GM21423 (cell line): ENCODE data around the gene SCUBE3.

Experiments
- ATAC-seq: cut with Tn5 transposase; IDR thresholded peaks from one replicate; pipeline ENCODE4 v1.9.1; 2021; ENCODE audit warnings: mild to moderate bottlenecking, moderate library complexity; ENCODE audit not compliant: unreplicated experiment

The SCUBE3 gene

DNA sequence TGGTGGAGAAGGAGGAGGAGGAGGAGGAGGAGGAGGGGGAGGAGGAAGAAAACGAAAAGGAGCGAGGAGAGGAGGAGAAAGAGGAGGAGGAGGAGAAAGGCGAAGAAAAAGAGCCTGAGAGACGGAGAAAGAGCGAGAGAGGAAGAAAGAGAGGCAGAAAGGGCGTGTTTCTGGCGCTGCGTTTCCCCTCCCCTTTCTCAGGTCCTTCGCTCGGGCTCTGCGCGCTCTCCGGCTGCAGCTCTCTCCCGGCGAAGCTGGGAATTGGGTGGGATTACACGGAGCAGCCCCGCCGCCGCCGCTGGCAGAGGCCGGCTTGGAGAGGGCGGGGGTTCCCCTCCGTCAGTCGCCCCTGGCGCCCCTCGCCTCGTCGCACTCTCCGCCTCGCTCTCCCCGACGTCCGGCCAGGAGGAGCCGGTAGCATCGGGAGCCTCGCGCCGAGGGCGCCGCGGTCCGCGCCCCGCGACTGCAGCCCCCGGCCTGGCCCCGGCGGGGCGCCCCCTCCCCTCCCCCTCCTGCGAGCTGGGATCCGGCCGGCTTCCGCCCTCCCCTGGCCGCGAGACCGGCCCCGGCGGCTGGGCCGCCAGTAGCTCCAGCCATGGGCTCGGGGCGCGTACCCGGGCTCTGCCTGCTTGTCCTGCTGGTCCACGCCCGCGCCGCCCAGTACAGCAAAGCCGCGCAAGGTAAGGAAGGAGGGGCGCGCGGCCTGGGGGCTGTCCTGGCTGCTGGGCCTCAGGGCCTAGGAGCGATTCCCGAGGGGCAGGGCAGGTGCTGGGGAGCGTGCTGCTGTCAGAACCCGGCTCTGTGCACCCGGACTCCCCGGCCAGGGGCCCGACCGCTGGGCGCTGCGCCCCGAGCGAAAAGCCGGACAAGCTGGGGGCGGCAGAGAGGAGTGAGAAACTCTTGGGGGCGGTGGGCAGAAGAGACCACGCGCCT, at the start of gene SCUBE3:
SCUBE3 (plus strand) TSS at position 133 of the 933 bp plus-strand sequence; CDS start at position 596, 463 bp downstream.
- ATAC-seq = no peak

DNA sequence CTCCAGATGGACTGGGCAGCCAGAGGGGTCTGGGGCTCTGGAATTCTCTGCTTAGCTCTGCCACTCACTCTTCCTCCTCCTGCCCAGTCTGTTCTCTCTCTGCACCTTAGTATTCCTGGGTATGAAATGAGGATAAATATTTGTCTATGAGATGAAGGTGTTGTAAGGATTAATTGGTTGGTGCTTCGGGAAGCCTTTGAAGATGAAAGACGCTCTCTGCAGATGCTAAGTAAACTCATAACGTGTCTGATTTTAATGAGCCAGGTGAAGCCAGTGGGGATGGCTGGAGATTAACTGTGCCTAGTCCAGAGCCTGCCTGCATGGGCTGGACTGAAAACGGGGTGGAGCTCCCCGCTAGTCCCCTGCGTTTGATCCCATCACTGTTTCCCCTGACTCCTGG, 49.5 kb upstream of the SCUBE3 start:
- ATAC-seq = no peak

DNA sequence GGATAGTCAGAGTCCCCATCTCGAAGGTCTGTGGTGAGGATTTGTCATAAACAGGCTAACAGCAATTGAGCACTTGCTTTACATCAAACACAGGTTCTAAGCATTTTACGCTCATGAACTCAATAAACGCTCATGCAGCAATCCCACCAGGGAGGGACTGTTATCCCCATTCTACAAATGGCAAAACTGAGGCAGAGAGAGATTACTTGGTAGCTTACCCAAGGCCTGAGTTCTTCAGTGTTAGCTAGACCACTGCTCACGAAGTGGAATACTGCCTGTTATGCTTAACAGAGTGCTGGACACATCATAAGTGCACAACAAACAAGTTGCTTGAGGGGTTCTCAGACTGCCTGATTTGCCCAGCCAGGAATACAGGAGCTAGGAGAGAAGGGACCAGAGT, 48.9 kb upstream of the SCUBE3 start:
- no peak for ATAC-seq

DNA sequence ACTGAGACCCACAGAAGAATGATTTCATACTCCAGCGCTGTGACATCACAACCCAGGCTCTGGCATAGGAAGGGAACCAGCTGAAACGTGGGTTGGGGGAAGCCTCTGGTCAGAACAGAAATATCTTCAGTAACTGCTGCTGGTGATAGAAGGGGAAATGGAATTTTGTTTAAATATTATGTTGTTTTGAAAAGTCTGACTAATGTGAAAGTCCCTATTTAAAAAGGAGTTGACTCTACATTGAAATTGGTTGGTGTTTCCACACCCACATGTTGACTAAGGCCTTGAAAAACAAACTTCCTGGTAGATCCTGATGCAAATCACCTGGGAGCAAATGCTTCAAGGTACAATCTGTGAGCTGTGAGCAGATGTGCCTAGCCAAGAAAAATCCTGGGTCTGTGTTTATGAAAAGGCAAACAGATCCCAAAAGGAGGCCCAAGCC, 48.1 kb upstream of the SCUBE3 start:
- no peak for ATAC-seq

DNA sequence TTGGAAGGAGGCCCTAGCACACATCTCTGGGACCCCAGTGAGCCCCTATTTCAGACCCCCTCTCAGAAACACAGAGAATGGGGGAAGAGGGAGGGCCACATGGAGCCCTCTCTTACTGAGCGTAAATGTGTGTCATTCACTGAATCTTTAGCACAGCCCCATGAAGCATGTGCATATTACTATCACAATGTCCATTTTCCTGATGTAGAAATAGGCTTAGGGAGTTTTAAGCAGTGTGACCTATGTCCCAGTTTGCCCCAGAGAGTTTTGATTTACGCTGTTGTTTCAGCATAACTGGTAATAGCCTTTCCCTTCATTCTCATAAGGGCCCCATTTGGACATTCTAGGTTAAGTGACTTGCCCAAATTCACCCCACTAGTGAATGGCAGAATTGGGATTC, 47.6 kb upstream of the SCUBE3 start:
- ATAC-seq = no peak

DNA sequence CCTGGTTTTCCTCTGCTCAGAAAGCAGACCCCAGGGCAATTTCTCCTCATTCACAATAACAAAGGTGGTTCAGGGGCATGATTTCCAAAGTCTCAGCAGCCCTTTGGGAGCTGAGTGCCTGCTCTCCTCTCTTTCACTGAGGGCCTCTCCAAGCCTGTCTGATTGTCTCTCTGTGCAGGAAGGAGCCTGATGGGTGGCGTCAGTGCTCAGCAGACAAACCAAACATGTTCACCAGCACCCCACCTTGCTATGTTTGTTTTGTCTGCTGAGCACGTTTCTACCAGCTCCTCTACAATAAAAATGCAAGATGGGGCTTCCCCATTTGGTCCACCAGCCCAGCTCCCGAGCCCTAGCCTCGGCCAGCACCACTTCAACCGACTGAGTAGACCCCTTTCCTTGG, 47.2 kb upstream of the SCUBE3 start:
- no peak for ATAC-seq

DNA sequence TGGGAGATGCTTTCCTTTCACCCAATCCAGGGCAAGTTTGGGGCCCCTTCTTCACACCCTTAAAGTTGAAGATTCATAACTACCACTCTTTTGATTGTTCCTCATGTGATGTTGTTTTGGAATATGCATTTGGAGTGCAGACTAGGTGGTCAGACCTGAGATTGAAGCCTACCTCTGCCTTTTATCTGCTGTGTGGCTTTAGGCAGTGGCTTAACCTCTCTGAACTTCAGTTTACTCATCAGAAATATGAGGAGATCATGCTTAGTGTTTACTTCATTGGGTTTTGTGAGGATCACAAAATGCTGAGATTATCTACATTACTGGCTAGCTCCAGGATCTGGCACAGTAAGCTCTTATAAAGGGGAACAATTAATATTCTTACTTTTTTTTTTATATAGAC, 46.3 kb upstream of the SCUBE3 start:
- no peak for ATAC-seq

DNA sequence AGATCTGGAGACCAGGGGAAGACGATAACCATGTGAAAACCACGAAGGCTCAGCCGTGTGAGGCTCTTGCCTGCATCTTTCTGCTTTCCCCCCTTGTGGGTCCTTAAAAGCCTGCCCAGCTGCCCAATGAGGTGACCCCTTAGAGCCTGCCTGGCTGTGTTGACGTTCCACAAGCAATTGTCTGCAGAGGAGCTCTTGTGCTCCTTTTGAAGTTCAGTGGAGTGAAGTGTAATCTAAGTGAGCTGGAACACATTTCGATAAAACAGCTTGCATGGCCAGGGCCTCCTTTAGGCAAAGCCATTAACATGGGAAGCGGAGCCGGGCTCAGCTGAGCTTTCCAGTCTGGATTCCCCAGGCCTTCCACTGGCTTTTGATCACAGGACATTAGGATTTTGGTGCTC, 45.3 kb upstream of the SCUBE3 start:
- no peak for ATAC-seq

DNA sequence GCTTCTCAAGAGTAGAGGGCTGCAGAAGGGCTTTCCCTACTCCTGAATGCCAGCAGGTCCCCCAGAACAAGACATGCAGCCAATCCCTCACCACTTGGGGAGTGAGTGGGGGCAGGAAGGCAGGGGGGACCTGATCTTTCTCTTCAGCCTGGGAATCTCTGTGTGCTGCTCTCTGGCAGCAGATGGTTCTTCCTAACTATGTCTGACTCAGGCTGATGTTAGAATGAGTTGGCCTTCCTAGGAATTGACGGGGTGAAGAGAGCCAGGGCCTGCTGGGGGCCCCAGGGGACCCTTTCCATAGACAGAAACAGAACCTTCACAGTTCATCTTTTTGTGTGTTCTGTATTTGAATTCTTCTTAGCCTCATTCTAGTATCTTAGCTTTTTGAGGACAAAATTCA, 43.6 kb upstream of the SCUBE3 start:
- no peak for ATAC-seq

DNA sequence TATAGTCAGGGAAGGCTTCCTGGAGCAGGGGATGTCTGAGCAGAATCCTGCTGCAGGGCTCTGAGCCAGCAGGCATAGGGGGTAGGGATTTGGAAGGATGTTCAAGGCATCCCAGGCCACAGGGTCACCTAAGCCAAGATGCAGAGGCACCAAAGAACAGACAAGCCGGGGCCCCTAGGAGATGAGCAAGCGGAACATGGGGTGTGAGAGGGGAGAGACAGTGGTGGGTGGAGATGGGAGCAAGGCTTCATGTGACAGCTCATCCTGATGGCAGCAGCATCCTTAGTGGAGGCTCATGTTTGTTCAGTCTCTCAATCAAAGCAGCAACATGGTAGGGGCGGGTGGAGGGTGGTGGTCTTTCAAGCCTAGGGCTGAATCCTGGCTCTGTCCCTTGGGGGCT, 42.9 kb upstream of the SCUBE3 start:
- ATAC-seq = no peak

DNA sequence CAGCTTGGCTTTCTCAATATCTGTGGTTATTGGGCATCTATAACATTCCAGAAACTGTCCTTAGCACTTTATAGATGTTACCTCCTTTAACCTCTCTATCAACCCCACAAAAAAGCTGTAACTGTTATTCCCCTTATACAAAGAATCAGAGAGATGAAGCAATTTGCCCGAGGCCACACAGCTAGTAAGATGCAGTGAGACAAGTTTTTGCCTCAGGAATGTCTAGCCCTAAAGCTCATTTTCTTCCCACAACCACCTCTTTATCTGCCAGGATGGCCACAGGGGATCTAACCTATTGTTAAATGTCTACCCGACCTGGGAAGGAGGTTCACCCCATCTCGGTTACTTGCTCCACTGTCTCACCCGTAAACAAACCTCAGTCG, 40.7 kb upstream of the SCUBE3 start:
- ATAC-seq = no peak

DNA sequence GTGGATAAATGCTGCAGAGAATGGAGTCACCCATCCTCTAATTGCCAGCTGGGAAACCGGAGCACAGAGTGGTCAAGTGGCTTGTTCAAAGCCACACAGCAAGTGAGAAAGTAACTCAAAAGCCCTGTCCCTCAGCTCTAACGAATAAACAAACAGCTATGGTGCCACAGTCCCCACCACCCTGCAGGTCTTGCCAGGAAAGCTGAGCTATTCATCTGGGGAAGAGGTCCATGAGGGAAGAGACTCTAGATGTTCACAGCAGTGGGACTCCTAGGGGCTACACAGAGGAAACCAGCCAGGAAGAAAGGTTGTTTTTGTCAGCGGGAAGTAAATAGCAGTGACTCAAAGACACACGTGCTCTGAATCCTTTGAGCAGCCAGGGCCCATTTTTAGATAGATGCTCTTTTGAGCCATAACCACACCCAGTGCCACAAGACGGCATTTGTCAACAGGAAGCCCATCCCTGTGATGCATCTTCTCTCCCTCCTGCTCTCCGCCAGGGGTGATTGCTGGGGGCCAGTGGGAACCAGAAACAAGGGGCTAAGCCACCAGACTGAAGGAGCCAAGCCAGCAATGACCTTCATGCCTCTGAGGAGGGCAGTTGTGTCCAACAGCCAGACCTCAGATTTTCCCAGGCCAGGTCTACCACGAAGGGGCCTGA, 40.2 kb upstream of the SCUBE3 start:
- ATAC-seq = no peak

DNA sequence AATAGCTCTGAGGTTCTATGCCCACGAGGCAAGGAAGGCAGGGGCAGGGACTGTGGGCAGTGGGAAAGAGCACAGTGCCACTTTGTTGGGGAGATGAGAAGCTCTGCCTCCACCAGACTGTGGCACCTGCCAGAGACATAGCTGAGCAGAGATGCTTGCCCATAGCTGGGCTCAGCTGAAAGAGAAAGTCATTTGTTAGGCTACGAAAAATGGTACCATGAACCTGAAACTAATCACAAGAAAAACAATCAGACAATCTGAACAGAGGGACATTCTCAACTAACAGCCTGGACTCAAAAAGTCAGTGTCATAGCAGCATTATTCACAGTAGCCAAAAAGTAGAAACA, 39.7 kb upstream of the SCUBE3 start:
- ATAC-seq = no peak

DNA sequence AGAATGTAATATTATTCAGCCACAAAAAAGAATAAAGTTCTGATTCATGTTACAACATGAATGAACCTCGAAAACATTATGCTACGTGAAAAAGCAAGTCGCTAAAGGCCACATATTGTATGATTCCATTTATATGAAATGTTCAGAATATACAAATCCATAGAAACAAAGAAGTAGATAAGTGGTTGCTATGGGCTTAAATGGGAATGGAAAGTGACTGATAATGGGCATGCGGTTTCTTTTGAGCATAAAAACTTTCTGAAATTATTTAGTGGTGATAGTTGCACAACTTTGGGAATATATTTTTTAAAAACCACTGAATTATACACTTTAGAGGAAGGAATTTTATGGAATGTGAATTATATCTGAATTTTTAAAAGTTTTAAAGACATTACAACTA, 39.3 kb upstream of the SCUBE3 start:
- no peak for ATAC-seq

DNA sequence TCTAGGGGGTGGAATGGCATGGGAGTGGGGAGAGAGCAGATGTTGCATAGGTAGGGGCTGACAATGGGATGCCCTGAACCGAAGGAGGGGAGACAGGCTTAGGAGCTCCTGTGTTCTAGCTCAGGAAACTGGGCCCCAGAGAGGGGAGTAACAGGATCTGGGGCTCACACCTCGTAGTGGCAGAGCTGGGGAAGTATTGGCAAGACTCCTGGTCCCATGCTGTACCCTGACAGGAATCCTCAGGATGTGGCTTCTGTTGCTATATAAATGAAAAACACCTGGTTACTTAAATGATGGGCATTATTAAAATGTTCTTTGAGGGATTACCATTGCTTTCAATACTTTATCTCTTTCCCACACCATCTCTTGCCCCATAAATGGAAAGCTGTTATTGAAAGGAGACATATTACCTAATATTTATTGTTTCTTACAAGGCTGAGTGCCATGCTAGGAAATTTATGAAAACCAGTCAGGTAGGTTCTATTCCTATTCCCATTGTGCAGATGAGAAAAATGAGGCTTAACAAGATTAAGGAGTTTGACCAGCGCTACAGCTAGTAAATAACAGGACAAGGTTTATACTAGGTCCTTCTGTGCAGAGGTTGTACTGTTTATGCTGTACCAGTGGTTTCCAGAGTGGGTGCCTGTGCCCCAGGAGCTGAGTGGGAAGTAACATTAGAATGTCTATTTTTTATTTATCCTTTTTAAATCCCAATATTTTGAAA, 37.3 kb upstream of the SCUBE3 start:
- no peak for ATAC-seq

DNA sequence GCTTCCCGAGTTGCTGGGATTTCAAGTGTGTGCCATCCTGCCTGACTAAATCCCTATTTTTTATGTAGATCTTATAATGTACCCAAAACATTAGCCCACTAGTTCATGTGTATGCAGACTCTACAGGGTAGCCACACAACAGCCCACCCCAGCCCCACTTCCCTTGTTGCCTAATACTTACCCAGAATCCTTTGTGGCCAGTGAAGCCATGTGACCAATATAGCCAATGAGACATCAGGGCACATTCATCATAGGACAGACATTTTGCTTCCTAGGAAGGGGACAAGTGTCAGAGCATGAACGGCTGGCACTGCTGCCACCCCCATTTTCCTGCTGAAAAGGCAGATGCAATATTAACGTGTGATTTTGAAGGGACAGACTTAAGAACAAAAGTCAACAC, 36.6 kb upstream of the SCUBE3 start:
- ATAC-seq = no peak

DNA sequence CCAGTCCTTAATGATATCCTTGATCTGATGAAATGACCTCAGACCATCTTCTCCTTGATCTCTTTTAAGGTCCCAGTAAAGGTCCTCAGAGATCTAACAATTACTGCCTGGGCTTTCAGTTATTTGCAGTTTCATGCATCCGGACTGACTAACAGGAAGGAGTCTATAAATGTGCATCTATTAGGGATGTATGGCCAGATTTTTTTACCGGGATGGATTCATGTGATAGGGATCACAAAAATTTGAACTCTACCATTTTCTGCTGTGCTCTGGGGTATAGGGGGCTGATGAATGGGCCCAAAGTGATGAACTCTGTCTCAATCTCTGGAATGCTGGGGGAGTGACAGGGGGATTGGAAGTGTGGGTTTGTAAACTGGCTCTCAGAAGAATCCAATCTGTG, 36.2 kb upstream of the SCUBE3 start:
- ATAC-seq = no peak

DNA sequence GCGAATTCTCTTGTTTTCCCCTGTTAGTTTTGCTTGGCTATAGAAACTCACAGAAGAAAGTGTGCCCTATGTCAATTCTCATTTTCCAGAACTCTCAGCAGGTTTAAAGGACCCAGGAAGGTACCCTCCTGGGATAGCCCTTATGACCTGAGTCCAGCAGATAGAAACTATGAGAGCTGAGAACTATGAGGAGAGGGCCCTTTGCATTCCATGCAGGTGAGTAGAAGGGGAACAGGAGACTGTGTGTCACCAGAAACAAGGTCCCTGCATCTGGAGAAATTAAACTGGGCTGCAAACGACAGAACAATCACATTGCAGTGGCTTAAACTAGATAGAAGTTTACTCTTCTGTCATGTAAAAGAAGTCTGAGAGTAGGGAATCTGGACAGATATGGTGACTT, 35.7 kb upstream of the SCUBE3 start:
- ATAC-seq = no peak

DNA sequence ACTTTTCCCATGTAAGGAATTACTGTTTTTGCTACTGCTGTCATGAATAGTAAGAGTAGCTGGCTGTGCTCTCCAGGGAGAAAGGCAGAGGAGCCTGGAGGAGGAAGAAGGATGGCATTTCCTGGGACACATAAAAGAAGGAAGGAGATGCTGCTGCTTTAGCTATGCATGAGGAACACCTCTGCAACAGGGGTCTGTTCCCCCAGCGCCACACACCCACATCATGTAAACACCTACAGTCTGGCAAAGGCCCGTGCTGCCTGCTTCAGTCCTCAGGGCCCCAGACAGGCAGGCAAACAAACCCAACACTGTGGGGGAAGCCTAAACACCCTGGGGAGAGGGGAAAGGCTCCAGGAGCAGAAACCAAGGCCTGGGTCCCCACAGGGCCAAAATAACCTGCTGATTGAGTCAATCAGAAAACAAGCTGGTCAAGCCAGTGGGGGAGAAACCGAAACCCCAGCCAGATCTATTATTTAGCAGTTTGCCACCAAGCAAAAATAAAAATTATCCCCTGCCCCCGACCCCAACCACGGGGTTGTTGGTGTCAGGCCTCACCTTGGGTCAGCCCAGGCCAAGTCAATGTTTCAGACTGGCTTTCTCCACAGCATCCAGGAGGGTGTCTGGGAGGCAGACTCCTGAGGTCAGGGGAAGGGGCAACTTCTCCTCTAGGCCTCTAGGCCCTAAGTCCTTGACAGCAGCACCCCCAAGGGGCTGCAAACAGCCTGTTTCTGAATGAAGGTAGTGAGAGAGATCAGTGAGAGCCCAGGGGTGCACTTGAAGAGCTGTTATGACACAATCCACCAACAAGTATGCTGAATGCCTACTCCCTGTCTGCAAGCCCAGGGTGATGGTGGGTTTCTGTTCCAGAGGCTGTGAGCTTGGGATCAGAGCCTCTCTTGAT, 34.6 kb upstream of the SCUBE3 start:
- no peak for ATAC-seq

DNA sequence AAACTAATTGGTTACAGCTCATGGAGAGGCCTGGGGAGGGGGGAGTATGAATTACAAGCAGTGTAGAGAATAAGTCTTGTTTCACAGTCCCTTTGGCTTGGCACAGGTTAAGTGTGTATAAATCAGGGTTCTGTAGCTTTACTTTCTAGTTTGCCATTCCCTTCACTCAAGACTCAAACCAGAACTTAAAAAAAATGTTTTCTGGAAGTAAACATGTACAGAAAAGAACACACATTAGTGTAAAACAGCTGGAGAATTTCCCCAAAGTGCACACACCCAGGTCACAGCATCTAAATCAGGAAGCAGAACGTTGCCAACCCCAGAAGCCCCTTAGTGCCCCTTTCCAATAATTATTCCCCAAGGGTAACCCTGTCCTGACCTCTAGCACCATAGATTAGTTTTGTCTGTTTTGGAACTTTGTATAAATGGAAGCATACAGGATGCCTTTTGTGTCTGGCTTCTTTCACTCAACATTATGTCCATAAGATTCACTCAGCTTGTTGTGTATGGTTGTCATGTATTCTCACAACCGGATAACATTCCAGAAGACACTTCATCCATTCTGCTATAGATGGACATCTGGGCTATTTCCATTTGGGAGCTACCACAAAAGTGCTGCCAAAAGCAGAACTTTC, 33.7 kb upstream of the SCUBE3 start:
- no peak for ATAC-seq
